IMR-90 (cell line): ENCODE results near the gene NRXN2. TPM values are rescaled to one million over a fixed set of nuclear protein-coding genes. Genes with fewer than 3 reads are reported as not detected.

Experiments used
- ATAC-seq: fragments of 200-7000 bp; cut with Tn5 transposase; 2 replicates; pipeline ENCODE4 v1.9.1; 2020; ENCODE audit warnings: low read depth, mild to moderate bottlenecking, moderate library complexity
- BruUV-seq: library from RNA; stranded (reverse); fragments of 400-500 nt; replicated peaks from 2 replicates; lab custom pipeline; 2021; lab: Mats Ljungman, UMichigan
- CTCF ChIA-PET: fragments of 300-600 bp; formaldehyde crosslinking; extraction: SDS; loops from one replicate; lab custom pipeline; 2021; ENCODE audit warnings: antibody characterized with exemption; lab: Yijun Ruan, JAX
- POLR2A ChIA-PET: fragments of 300-600 bp; sonication (Branson Sonifier 250); formaldehyde crosslinking; loops from one replicate; lab custom pipeline; 2022; ENCODE audit warnings: antibody characterized with exemption; ENCODE audit not compliant: unreplicated experiment; lab: Charles Lee
- DNase-seq: peaks from one replicate; pipeline ENCODE4 v3.0.0; 2013
- H2AFZ ChIP-seq: replicated peaks from 2 replicates; pipeline ENCODE3; 2013; ENCODE audit warnings: low read length, mild to moderate bottlenecking; ENCODE audit not compliant: poor library complexity
- H2AK5ac ChIP-seq: 2 replicates; pipeline ENCODE4 v1.6.1; 2013; ENCODE audit warnings: low read depth, low read length, inconsistent platforms
- H2AK9ac ChIP-seq: replicated peaks from 2 replicates; pipeline ENCODE3; 2013; ENCODE audit warnings: mild to moderate bottlenecking, low read depth, low read length, moderate library complexity; ENCODE audit not compliant: poor library complexity
- H2BK120ac ChIP-seq: 2 replicates; pipeline ENCODE4 v1.6.1; 2013; ENCODE audit warnings: low read depth, low read length, inconsistent platforms
- H2BK15ac ChIP-seq: 3 replicates; pipeline ENCODE4 v1.6.1; 2013; ENCODE audit warnings: low read depth, low read length, inconsistent platforms
- H2BK20ac ChIP-seq: 2 replicates; pipeline ENCODE4 v1.6.1; 2013; ENCODE audit warnings: low read depth, mild to moderate bottlenecking, inconsistent platforms, low read length, moderate library complexity
- H2BK5ac ChIP-seq: 2 replicates; pipeline ENCODE4 v1.6.1; 2013; ENCODE audit warnings: mild to moderate bottlenecking, low read depth, low read length, inconsistent platforms; ENCODE audit not compliant: poor library complexity, severe bottlenecking
- H3K14ac ChIP-seq: replicated peaks from 2 replicates; pipeline ENCODE4 v1.6.1; 2013; ENCODE audit warnings: low read depth, low read length, inconsistent platforms
- H3K18ac ChIP-seq: 2 replicates; pipeline ENCODE4 v1.6.1; 2013; ENCODE audit warnings: low read depth, low read length, control low read depth
- H3K23ac ChIP-seq: 2 replicates; pipeline ENCODE4 v1.6.1; 2013; ENCODE audit warnings: low read depth, low read length, inconsistent platforms
- H3K27ac ChIP-seq: 2 replicates; pipeline ENCODE4 v1.5.1; 2013; ENCODE audit warnings: mild to moderate bottlenecking, control low read depth, low read length; ENCODE audit not compliant: insufficient read depth
- H3K27me3 ChIP-seq: 2 replicates; pipeline ENCODE4 v1.6.1; 2013; ENCODE audit warnings: low read length; ENCODE audit not compliant: control insufficient read depth, insufficient read depth
- H3K36me3 ChIP-seq: 2 replicates; pipeline ENCODE4 v1.6.1; 2013; ENCODE audit warnings: low read length, mixed read lengths; ENCODE audit not compliant: control insufficient read depth, insufficient read depth
- H3K4ac ChIP-seq: 2 replicates; pipeline ENCODE4 v1.6.1; 2013; ENCODE audit warnings: low read depth, low read length, inconsistent platforms
- H3K4me1 ChIP-seq: 2 replicates; pipeline ENCODE4 v1.6.1; 2013; ENCODE audit warnings: low read length, mixed read lengths; ENCODE audit not compliant: control insufficient read depth, insufficient read depth
- H3K4me2 ChIP-seq: 2 replicates; pipeline ENCODE4 v1.6.1; 2013; ENCODE audit warnings: low read depth, mild to moderate bottlenecking, control low read depth, low read length, moderate library complexity
- H3K4me3 ChIP-seq: 2 replicates; pipeline ENCODE4 v1.5.1; 2013; ENCODE audit warnings: low read depth, mild to moderate bottlenecking, control low read depth, low read length, moderate library complexity; ENCODE audit not compliant: insufficient read depth
- H3K56ac ChIP-seq: 2 replicates; pipeline ENCODE4 v1.6.1; 2013; ENCODE audit warnings: low read length, inconsistent platforms; ENCODE audit not compliant: insufficient read depth; ENCODE audit errors: extremely low read depth
- H3K79me1 ChIP-seq, 2 experiments: 2 replicates each; pipeline ENCODE4 v1.6.1; 2013; ENCODE audit warnings: low read length in 2 of 2, inconsistent platforms in 1 of 2, low read depth in 1 of 2
- H3K9ac ChIP-seq: 2 replicates; pipeline ENCODE4 v1.6.1; 2013; ENCODE audit warnings: low read depth, low read length, control low read depth
- H3K9me1 ChIP-seq: 2 replicates; pipeline ENCODE4 v1.6.1; 2013; ENCODE audit warnings: low read length, inconsistent platforms; ENCODE audit not compliant: insufficient read depth
- H3K9me3 ChIP-seq: 2 replicates; pipeline ENCODE4 v1.6.1; 2013; ENCODE audit warnings: low read length; ENCODE audit not compliant: control insufficient read depth, insufficient read depth
- H4K20me1 ChIP-seq: 2 replicates; pipeline ENCODE4 v1.6.1; 2013; ENCODE audit warnings: low read length, inconsistent platforms; ENCODE audit not compliant: insufficient read depth
- H4K5ac ChIP-seq: 2 replicates; pipeline ENCODE4 v1.6.1; 2013; ENCODE audit warnings: mild to moderate bottlenecking, low read depth, low read length, control low read depth
- H4K8ac ChIP-seq, 2 experiments: 2 replicates each; pipeline ENCODE4 v1.6.1; 2013; ENCODE audit warnings: low read depth in 2 of 2, low read length in 2 of 2, control low read depth in 1 of 2, inconsistent platforms in 1 of 2
- H4K91ac ChIP-seq: 2 replicates; pipeline ENCODE4 v1.6.1; 2013; ENCODE audit warnings: low read depth, low read length, inconsistent platforms; ENCODE audit not compliant: insufficient read depth
- BHLHE40 ChIP-seq: fragments of 150-350 bp; IDR thresholded peaks from 2 replicates; pipeline ENCODE4 v1.6.1; 2016; ENCODE audit warnings: mild to moderate bottlenecking, low read depth, low read length
- CEBPB ChIP-seq: IDR thresholded peaks from 2 replicates; pipeline ENCODE4 v1.6.1; 2012; ENCODE audit warnings: low read depth, low read length, improper control_type of control experiment
- CHD1 ChIP-seq: IDR thresholded peaks from 2 replicates; pipeline ENCODE4 v1.6.1; 2012; ENCODE audit warnings: low read depth, low read length, improper control_type of control experiment
- FOS ChIP-seq: fragments of 150-350 bp; IDR thresholded peaks from 2 replicates; pipeline ENCODE4 v1.6.1; 2016; ENCODE audit warnings: low read depth, low read length
- MAFK ChIP-seq: IDR thresholded peaks from 2 replicates; pipeline ENCODE4 v1.6.1; 2012; ENCODE audit warnings: low read depth, low read length, improper control_type of control experiment
- MAZ ChIP-seq: IDR thresholded peaks from 2 replicates; pipeline ENCODE4 v1.6.1; 2012; ENCODE audit warnings: low read depth, mild to moderate bottlenecking, low read length, improper control_type of control experiment, moderate library complexity, borderline replicate concordance
- MXI1 ChIP-seq: IDR thresholded peaks from 2 replicates; pipeline ENCODE4 v1.6.1; 2012; ENCODE audit warnings: low read depth, mild to moderate bottlenecking, low read length, moderate library complexity, borderline replicate concordance
- NFE2L2 ChIP-seq: fragments of 150-350 bp; IDR thresholded peaks from 2 replicates; pipeline ENCODE4 v1.6.1; 2016; ENCODE audit warnings: low read depth, mild to moderate bottlenecking, low read length
- POLR2A ChIP-seq: IDR thresholded peaks from 2 replicates; pipeline ENCODE4 v1.6.1; 2012; ENCODE audit warnings: mild to moderate bottlenecking, low read depth, low read length
- RAD21 ChIP-seq: IDR thresholded peaks from 2 replicates; pipeline ENCODE4 v1.6.1; 2012; ENCODE audit warnings: low read length, improper control_type of control experiment
- RCOR1 ChIP-seq: IDR thresholded peaks from 2 replicates; pipeline ENCODE4 v1.6.1; 2012; ENCODE audit warnings: mild to moderate bottlenecking, low read length, improper control_type of control experiment; ENCODE audit not compliant: insufficient replicate concordance
- RFX5 ChIP-seq: IDR thresholded peaks from 2 replicates; pipeline ENCODE4 v1.8.0; 2012; ENCODE audit warnings: low read depth, mild to moderate bottlenecking, low read length, moderate library complexity
- SMC3 ChIP-seq: fragments of 150-350 bp; IDR thresholded peaks from 2 replicates; pipeline ENCODE4 v1.6.1; 2016; ENCODE audit warnings: low read depth, mild to moderate bottlenecking, antibody characterized with exemption, low read length, moderate library complexity
- WGBS, 2 experiments: methylation state at CpG; one replicate each; pipeline versions ENCODE4 v1.1.5 to v1.1.7; 2013; ENCODE audit warnings: missing lambda C conversion rate in 2 of 2; ENCODE audit not compliant: insufficient read length in 1 of 2; ENCODE audit errors: extremely low coverage in 2 of 2; 5-methylcytosine and 5-hydroxymethylcytosine counted together
- dilution Hi-C: fragments of 300-500 bp; cut with HindIII; formaldehyde crosslinking; loops from one replicate; pipeline ENCODE4 v1.14.3; 2018; ENCODE audit warnings: low sequenced_read_pairs; ENCODE audit not compliant: unreplicated experiment
- in situ Hi-C: fragments of 300-500 bp; cut with MboI; formaldehyde crosslinking; loops from 3 replicates; pipeline ENCODE4 v1.14.3; 2019; ENCODE audit warnings: low sequenced_read_pairs, inconsistent platforms, mixed read lengths
- intact Hi-C: fragments of 100-400 bp; cut with micrococcal nuclease; formaldehyde crosslinking; loops from 2 replicates; pipeline ENCODE4 v1.10.0; 2022
- polyA plus RNA-seq, 3 experiments: library from polyadenylated mRNA; depleted of rRNA; stranded (reverse); fragments of >200 nt; gene quantifications; 2 replicates each; pipeline ENCODE4 v1.2.3, GENCODE V29; 2012; ENCODE audit warnings: low replicate concordance in 1 of 3
- total RNA-seq: library from RNA; depleted of rRNA; stranded (reverse); fragments of >200 nt; gene quantifications from 2 replicates; pipeline ENCODE4 v1.2.3, GENCODE V29; 2012
- TF ChIP-seq, protein P1 (sequence below): fragments of 150-350 bp; IDR thresholded peaks from 2 replicates; pipeline ENCODE4 v1.6.1; 2016; ENCODE audit warnings: low read depth, mild to moderate bottlenecking, low read length, moderate library complexity, borderline replicate concordance
- TF ChIP-seq, protein P2 (sequence below): conservative IDR thresholded peaks from 2 replicates; pipeline ENCODE4 v1.5.1; 2012; ENCODE audit warnings: mild to moderate bottlenecking, low read depth, low read length, improper control_type of control experiment
- TF ChIP-seq, protein P3 (sequence below): fragments of 150-350 bp; IDR thresholded peaks from 2 replicates; pipeline ENCODE4 v1.6.1; 2017; ENCODE audit warnings: mild to moderate bottlenecking, antibody characterized with exemption, low read length, low read depth

The NRXN2 gene
- total and polyA plus RNA-seq, 2 of the 4 experiments (the other 2 are of a cell fraction): 0.18 to 0.22 TPM

DNA sequence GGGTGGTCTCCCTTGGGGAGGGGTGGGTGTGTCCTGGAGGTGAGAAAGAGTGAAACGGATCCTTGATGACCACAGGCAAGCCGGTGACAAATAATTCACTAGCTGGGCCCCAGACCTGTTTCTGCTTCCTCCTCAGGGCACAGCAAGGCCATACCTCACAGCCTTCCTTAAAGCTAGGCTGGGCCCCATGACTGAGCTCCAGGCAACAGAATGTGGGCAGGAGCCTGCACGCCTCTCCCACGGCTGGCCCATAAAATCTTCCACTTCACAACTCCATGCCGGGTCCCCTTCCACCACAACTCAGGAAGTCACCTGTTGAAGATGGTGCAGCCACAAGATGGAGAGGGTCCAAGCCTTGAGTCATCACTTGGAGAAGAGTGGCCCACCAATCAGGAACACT, 108.1 kb downstream of the NRXN2 start:
- TF ChIP-seq NFE2L2 (no peak), BHLHE40 (no peak), RAD21 (no peak), SMC3 (no peak), RCOR1 (no peak), MAZ (no peak), POLR2A (no peak), MAFK (no peak), RFX5 (no peak), FOS (no peak), CHD1 (no peak), CEBPB (no peak), MXI1 (no peak)
- TF ChIP-seq, protein P1, sequence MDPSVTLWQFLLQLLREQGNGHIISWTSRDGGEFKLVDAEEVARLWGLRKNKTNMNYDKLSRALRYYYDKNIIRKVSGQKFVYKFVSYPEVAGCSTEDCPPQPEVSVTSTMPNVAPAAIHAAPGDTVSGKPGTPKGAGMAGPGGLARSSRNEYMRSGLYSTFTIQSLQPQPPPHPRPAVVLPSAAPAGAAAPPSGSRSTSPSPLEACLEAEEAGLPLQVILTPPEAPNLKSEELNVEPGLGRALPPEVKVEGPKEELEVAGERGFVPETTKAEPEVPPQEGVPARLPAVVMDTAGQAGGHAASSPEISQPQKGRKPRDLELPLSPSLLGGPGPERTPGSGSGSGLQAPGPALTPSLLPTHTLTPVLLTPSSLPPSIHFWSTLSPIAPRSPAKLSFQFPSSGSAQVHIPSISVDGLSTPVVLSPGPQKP: no peak
- TF ChIP-seq, protein P2, sequence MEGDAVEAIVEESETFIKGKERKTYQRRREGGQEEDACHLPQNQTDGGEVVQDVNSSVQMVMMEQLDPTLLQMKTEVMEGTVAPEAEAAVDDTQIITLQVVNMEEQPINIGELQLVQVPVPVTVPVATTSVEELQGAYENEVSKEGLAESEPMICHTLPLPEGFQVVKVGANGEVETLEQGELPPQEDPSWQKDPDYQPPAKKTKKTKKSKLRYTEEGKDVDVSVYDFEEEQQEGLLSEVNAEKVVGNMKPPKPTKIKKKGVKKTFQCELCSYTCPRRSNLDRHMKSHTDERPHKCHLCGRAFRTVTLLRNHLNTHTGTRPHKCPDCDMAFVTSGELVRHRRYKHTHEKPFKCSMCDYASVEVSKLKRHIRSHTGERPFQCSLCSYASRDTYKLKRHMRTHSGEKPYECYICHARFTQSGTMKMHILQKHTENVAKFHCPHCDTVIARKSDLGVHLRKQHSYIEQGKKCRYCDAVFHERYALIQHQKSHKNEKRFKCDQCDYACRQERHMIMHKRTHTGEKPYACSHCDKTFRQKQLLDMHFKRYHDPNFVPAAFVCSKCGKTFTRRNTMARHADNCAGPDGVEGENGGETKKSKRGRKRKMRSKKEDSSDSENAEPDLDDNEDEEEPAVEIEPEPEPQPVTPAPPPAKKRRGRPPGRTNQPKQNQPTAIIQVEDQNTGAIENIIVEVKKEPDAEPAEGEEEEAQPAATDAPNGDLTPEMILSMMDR: no peak
- TF ChIP-seq, protein P3, sequence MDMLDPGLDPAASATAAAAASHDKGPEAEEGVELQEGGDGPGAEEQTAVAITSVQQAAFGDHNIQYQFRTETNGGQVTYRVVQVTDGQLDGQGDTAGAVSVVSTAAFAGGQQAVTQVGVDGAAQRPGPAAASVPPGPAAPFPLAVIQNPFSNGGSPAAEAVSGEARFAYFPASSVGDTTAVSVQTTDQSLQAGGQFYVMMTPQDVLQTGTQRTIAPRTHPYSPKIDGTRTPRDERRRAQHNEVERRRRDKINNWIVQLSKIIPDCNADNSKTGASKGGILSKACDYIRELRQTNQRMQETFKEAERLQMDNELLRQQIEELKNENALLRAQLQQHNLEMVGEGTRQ: no peak
- Histone ChIP-seq H2BK5ac (no peak overlapping the region), H3K4me1 (no peaks in the 10 kb centered on the region), H3K18ac (no peak overlapping the region), H3K9ac (no peak overlapping the region), H2AFZ (peak overlapping the region; percentile 48), H3K79me1 (no peaks in the 10 kb centered on the region), H4K8ac (no peak overlapping the region), H3K56ac (no peak overlapping the region), H4K5ac (no peak overlapping the region), H2BK20ac (no peak overlapping the region), H3K36me3 (no peaks in the 10 kb centered on the region), H3K9me3 (no peaks in the 10 kb centered on the region), H3K9me1 (no peaks in the 10 kb centered on the region), H3K4ac (no peak overlapping the region), H4K20me1 (no peaks in the 10 kb centered on the region; the same call in 1 of the 2 replicates), H4K91ac (no peak overlapping the region), H3K14ac (no peak overlapping the region), H3K23ac (no peak overlapping the region), H3K27ac (no peak overlapping the region), H3K4me2 (no peak overlapping the region), H3K4me3 (no peak overlapping the region), H2AK9ac (no peak overlapping the region), H3K27me3 (peaks cover 42% of the 10 kb centered on the region), H2BK15ac (no peak overlapping the region), H2BK120ac (no peak overlapping the region), H2AK5ac (no peak overlapping the region)
- WGBS, 2 experiments: no CpG with 5 or more reads among the region's 5 CpGs
- dilution Hi-C loops (no loop called here), in situ Hi-C loops (no loop called here), intact Hi-C loops (no loop called here)
- BruUV-seq: no TSS peak
- POLR2A ChIA-PET: no interaction called here
- CTCF ChIA-PET: no interaction called here
- no peak for ATAC-seq
- no peak for DNase-seq
